Breast epithelium (tissue), 4 donors: ENCODE data around the gene NCOA6. TPM values are rescaled to one million over a fixed set of nuclear protein-coding genes. Genes with fewer than 3 reads are reported as not detected.

ENCODE experiments used
- DNase-seq, 2 donors: peaks; one replicate each; pipeline ENCODE4 v3.0.0-alpha.2; 2019; ENCODE audit warnings: low spot score in 2 of 2
- H3K27ac ChIP-seq, 2 donors: fragments of 200-600 bp; sonication (generic) in 1 of 2; one replicate each; pipeline ENCODE4 v1.5.1; 2016 to 2019; ENCODE audit warnings: mild to moderate bottlenecking in 1 of 2
- H3K27me3 ChIP-seq, 2 donors: fragments of 200-600 bp; sonication (generic) in 1 of 2; one replicate each; pipeline versions ENCODE4 v1.5.1 to v1.6.0; 2017 to 2019; ENCODE audit warnings: control low read depth in 1 of 2, mild to moderate bottlenecking in 1 of 2
- H3K36me3 ChIP-seq: fragments of 200-600 bp; one replicate; pipeline ENCODE4 v1.5.1; 2019
- H3K4me1 ChIP-seq, 2 donors: fragments of 200-600 bp; sonication (generic); one replicate each; pipeline ENCODE4 v1.5.1; 2016 to 2019; ENCODE audit warnings: control low read depth in 1 of 2
- H3K4me3 ChIP-seq, 3 donors: fragments of 200-600 bp; sonication (generic); 1 replicate in 2 of 3; 2 replicates in 1 of 3; pipeline ENCODE4 v1.5.1; 2016 to 2019; ENCODE audit warnings: mild to moderate bottlenecking in 3 of 3, moderate library complexity in 2 of 3
- H3K9me3 ChIP-seq, 2 donors: fragments of 200-600 bp; sonication (generic) in 1 of 2; one replicate each; pipeline ENCODE4 v1.5.1; 2016 to 2019; ENCODE audit warnings: control low read depth in 1 of 2
- CTCF ChIP-seq, 3 donors: fragments of 450-650 bp; IDR thresholded peaks; one replicate each; pipeline ENCODE4 v1.5.1; 2016 to 2017; ENCODE audit warnings: antibody characterized with exemption in 3 of 3, mild to moderate bottlenecking in 3 of 3, moderate library complexity in 3 of 3
- POLR2A ChIP-seq: fragments of 450-650 bp; IDR thresholded peaks from one replicate; pipeline ENCODE4 v1.6.1; 2016; ENCODE audit warnings: antibody characterized with exemption, mild to moderate bottlenecking, moderate library complexity
- POLR2AphosphoS5 ChIP-seq, 3 donors: sonication (generic); formaldehyde crosslinking; IDR thresholded peaks; one replicate each; pipeline ENCODE4 v1.6.1; 2017; ENCODE audit warnings: antibody characterized with exemption in 3 of 3
- intact Hi-C: fragments of 100-400 bp; cut with DNase I; formaldehyde crosslinking; loops from one replicate; pipeline ENCODE4 v1.15.1; 2023; ENCODE audit warnings: low total_unique reads
- total RNA-seq, 3 donors: library from RNA; depleted of rRNA; stranded (reverse); fragments of >200 nt; gene quantifications; one replicate each; pipeline ENCODE4 v1.1.0, GENCODE V29; 2016

NCOA6 gene
- total RNA-seq, 3 donors from 2014 or later, result 20.0 to 20.6 (median 20.3) TPM

DNA sequence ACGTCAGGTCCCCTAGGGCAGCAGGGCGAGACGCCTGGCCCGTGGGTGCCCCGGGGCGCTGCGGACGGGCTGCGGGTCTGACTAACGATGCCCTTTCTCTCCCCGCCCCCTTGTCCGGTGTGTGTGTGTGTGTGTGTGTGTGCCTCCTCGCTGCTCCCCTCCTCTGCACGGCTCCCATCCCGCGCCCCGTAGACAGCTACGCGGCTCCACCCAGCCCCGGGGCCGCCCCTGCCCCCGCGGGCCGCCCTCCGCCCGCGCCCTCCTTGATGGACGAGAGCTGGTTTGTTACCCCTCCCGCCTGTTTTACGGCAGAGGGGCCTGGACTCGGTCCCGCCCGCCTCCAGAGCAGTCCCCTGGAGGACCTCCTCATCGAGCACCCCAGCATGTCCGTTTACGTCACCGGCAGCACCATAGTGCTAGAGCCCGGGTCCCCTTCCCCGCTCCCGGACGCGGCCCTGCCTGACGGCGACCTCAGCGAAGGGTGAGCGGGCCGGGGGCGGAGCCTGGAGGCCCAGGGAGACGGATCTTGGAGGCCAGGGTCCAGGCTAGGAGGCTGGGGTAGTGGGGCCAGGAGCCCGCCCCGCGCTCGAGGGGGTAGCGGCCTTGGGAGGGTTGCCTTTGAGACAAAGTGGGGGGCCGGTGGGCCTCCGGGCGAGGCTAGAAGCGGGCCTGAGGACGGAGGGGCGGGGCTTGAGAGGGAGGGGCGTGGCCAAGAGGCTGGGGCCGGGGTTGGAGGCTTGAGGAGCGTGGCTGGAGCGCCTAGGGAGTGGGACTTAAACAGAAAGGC lies 116.2 kb downstream of the NCOA6 start:
- intact Hi-C loops, result loop anchor here (10.0 kb wide), 1 partner anchor 174 kb away; no protein-coding TSS in a partner anchor
- DNase-seq, result peak; percentile 59 to 75
- Histone ChIP-seq H3K27me3 (no peaks in the 10 kb centered on the region), H3K4me1 (peaks cover 0 to 2% of the 10 kb centered on the region in 2 donors), H3K4me3 (peak overlapping the region; percentile 72 to 92 (median 77)), H3K27ac (peak overlapping the region; percentile 80 to 92), H3K9me3 (no peaks in the 10 kb centered on the region), H3K36me3 (no peaks in the 10 kb centered on the region)
- TF ChIP-seq POLR2AphosphoS5 (IDR thresholded peaks at IDR 0.05), result peak in 2 of 3 donors; percentile 19
- TF ChIP-seq POLR2A, result no peak
- no peak for TF ChIP-seq CTCF (IDR thresholded peaks at IDR 0.05)

- peaks cover 0 to 2% of the 10 kb centered on the region in 2 donors for H3K4me1 ChIP-seq
These were observed 116.8 kb downstream of the NCOA6 start for GRCh38 chr20:34708621-34709043.

DNA sequence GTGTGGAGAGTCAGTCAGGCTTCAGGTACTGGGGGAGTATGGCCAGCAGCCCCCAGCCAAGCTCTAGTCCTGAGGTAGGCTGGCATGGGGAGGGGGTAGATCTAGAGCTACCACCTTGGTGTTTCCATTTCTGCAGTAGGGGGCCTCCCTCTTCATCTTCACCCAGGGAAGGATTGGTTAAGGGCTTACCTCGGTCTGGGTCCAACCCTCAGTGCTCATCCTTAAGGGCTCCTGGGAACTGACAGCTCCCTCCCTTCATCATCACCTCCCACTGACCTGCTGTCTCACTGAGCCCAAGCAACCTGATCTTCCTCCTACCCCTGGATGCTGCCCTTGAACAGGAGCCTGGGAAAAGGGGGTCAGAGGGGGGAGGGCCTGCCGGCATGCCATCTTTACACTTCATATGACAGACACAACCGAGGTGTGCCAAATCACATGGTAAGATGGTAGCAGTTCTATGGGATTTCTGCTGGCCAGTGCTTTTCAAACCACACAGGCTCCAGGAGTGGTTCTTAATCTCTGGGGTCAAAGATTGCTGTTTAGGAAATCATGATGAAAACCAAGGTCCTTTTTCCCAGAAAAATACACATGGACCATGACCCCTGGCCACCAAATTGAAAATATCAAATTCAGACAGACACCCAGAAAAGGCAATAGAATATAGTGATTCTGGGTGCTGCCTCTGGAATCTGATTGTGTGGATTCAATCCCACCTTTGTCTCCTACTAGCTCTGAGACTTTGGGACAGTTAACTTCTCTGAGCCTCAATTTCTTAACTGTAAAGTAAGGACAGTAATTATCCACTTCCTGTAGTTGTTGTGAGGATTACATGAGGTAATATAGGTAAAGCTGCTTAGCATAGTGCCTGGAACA lies 118.3 kb downstream of the NCOA6 start:
- H3K27me3 ChIP-seq, result no peaks in the 10 kb centered on the region
- H3K27ac ChIP-seq, result no peak overlapping the region
- H3K9me3 ChIP-seq, result no peaks in the 10 kb centered on the region
- no peaks in the 10 kb centered on the region for H3K36me3 ChIP-seq
- no peak for TF ChIP-seq POLR2A
- H3K4me3 ChIP-seq, result no peak overlapping the region
- peaks cover 0 to 2% of the 10 kb centered on the region in 2 donors for H3K4me1 ChIP-seq
- DNase-seq, result no peak
- intact Hi-C loops, result loop anchor here (10.0 kb wide), 1 partner anchor 172 kb away; no protein-coding TSS in a partner anchor

More at GRCh38 chr20:34708621-34709043, 116.8 kb downstream of the NCOA6 start:
- Histone ChIP-seq H3K27me3 (no peaks in the 10 kb centered on the region), H3K9me3 (no peaks in the 10 kb centered on the region), H3K4me3 (peak overlapping the region; percentile 72 to 92 (median 77)), H3K36me3 (no peaks in the 10 kb centered on the region), H3K27ac (peak overlapping the region; percentile 80 to 92)
- TF ChIP-seq CTCF (IDR thresholded peaks at IDR 0.05), result peak in 1 of 3 donors; percentile 30
- no peak for TF ChIP-seq POLR2AphosphoS5 (IDR thresholded peaks at IDR 0.05)
- TF ChIP-seq POLR2A, result no peak
- peak in 1 of 2 donors; percentile 32 for DNase-seq
- intact Hi-C loops, result loop anchor here (10.0 kb wide), 1 partner anchor 174 kb away; no protein-coding TSS in a partner anchor

GRCh38 chr20:34706302-34706875 lies 119.1 kb downstream of the NCOA6 start:
- Histone ChIP-seq H3K4me3 (no peak overlapping the region), H3K4me1 (peaks cover 0 to 2% of the 10 kb centered on the region in 2 donors), H3K27ac (peak overlapping the region; percentile 100), H3K36me3 (no peaks in the 10 kb centered on the region), H3K27me3 (no peaks in the 10 kb centered on the region), H3K9me3 (no peaks in the 10 kb centered on the region)
- intact Hi-C loops, result loop anchor here (10.0 kb wide), 1 partner anchor 172 kb away; no protein-coding TSS in a partner anchor
- DNase-seq, result no peak
- TF ChIP-seq POLR2A, result no peak
- no peak for TF ChIP-seq CTCF (IDR thresholded peaks at IDR 0.05)
- no peak for TF ChIP-seq POLR2AphosphoS5 (IDR thresholded peaks at IDR 0.05)
